Esophagus muscularis mucosa (tissue), 4 donors: ENCODE results near the gene KCNQ5.

ENCODE experiments used
- CTCF ChIP-seq, 3 experiments: fragments of 200-600 bp in 2 of 3; fragments of 450-650 bp in 1 of 3; sonication (generic) in 2 of 3; IDR thresholded peaks; one replicate each; pipeline ENCODE4 v1.5.1; 2017 to 2019; ENCODE audit warnings: antibody characterized with exemption in 3 of 3, mild to moderate bottlenecking in 2 of 3, moderate library complexity in 1 of 3
- EP300 ChIP-seq: sonication (generic); formaldehyde crosslinking; IDR thresholded peaks from one replicate; pipeline ENCODE4 v1.6.1; 2017; ENCODE audit warnings: antibody characterized with exemption
- POLR2A ChIP-seq: fragments of 450-650 bp; IDR thresholded peaks from one replicate; pipeline ENCODE4 v1.6.1; 2017; ENCODE audit warnings: antibody characterized with exemption, moderate library complexity, mild to moderate bottlenecking, low read depth
- POLR2AphosphoS5 ChIP-seq, 2 donors: sonication (generic); formaldehyde crosslinking; IDR thresholded peaks; one replicate each; pipeline ENCODE4 v1.6.1; 2017; ENCODE audit warnings: antibody characterized with exemption in 2 of 2

DNA sequence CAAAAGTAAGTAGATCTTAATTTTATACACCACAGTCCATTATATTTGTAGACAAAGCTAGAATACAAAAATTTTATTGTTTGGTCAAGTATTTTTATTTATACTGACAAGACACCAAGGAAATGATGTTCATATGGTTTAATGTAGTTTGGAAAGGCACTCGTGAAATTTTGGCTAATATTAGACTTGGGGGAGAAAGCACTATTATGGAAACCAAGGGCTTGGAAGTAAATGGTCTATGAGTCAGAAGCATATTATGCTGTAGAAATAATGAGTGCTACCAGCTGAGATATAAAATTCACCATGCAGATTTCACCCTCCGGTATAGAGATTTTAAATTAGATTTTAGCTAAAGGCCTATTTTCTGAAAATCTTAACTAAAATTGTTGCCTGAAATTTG, 233.6 kb downstream of the KCNQ5 start:
- TF ChIP-seq POLR2A (no peak), CTCF (IDR thresholded peaks at IDR 0.05) (no peak), EP300 (no peak), POLR2AphosphoS5 (IDR thresholded peaks at IDR 0.05) (no peak)
